Peyer's patch (tissue), 4 donors: ENCODE results near the gene MAML2.

Source experiments
- CTCF ChIP-seq, 6 experiments: fragments of 450-650 bp in 4 of 6; fragments of 200-600 bp in 2 of 6; sonication (generic) in 1 of 6; IDR thresholded peaks; one replicate each; pipeline ENCODE4 v1.5.1; 2017 to 2019; ENCODE audit warnings: antibody characterized with exemption in 6 of 6, mild to moderate bottlenecking in 3 of 6, moderate library complexity in 1 of 6
- POLR2A ChIP-seq, 2 donors: fragments of 450-650 bp; IDR thresholded peaks; one replicate each; pipeline ENCODE4 v1.5.1; 2017; ENCODE audit warnings: antibody characterized with exemption in 2 of 2, mild to moderate bottlenecking in 2 of 2, moderate library complexity in 2 of 2

GRCh38 chr11:95976550-95976949 lies 366.4 kb downstream of the MAML2 start:
- no peak for TF ChIP-seq CTCF (IDR thresholded peaks at IDR 0.05)
- TF ChIP-seq POLR2A (IDR thresholded peaks at IDR 0.05), result no peak
